H1 (cell line): ENCODE results near the gene PIGK.

Experiments
- CTCF ChIP-seq, 3 experiments: IDR thresholded peaks; 1 replicate in 2 of 3; 2 replicates in 1 of 3; pipeline versions ENCODE4 v1.5.1 to v1.6.1; 2011; ENCODE audit warnings: low read length in 3 of 3, mild to moderate bottlenecking in 3 of 3, inconsistent platforms in 2 of 3, low read depth in 1 of 3, moderate library complexity in 1 of 3; ENCODE audit not compliant: insufficient read depth in 1 of 3; ENCODE audit errors: control extremely low read depth in 1 of 3
- POLR2AphosphoS5 ChIP-seq: IDR thresholded peaks from 2 replicates; pipeline ENCODE4 v1.6.1; 2011; ENCODE audit warnings: low read depth, low read length

- TF ChIP-seq CTCF (IDR thresholded peaks at IDR 0.05; ENCODE audit: control extremely low read depth in 1 of 3, insufficient read depth in 1 of 3, low read depth in 1 of 3, low read length in 3 of 3): no peak
- TF ChIP-seq POLR2AphosphoS5: no peak
These were observed 18.4 kb downstream of the PIGK start for GRCh38 chr1:77200806-77201205.
